K562 (cell line): ENCODE results near the gene ITPK1. TPM values are rescaled to one million over a fixed set of nuclear protein-coding genes. Genes with fewer than 3 reads are reported as not detected.

Source experiments
- ATAC-seq: fragments of 200-7000 bp; cut with Tn5 transposase; 3 replicates; pipeline ENCODE4 v1.9.1; 2020; ENCODE audit warnings: moderate library complexity
- BruUV-seq: library from RNA; stranded (reverse); fragments of 400-500 nt; replicated peaks from 2 replicates; lab custom pipeline; 2021; lab: Mats Ljungman, UMichigan
- CTCF ChIA-PET: fragments of 300-600 bp; formaldehyde crosslinking; extraction: SDS; loops from one replicate; lab custom pipeline; 2021; ENCODE audit warnings: low intra/inter-chr PET ratio; lab: Yijun Ruan, JAX
- POLR2A ChIA-PET: fragments of 300-600, 350-650 bp; sonication (Branson Sonifier 250); formaldehyde crosslinking; extraction: SDS; loops from one replicate; lab custom pipeline; 2021; ENCODE audit warnings: antibody characterized with exemption, inconsistent platforms; lab: Yijun Ruan, JAX
- DNase-seq, 4 experiments: peaks; one replicate each; pipeline versions ENCODE4 v3.0.0 to v3.0.0-alpha.2; 2011 to 2018; ENCODE audit warnings: low spot score in 3 of 4, mixed read lengths in 3 of 4; ENCODE audit errors: extremely low read depth in 1 of 4
- FAIRE-seq: peaks from 2 replicates; lab custom pipeline; 2011; peaks lifted over from hg19 to GRCh38; lab: Jason Lieb, UNC
- H2AFZ ChIP-seq: 2 replicates; pipeline ENCODE4 v1.6.0; 2011; ENCODE audit warnings: low read depth, low read length, control low read depth, inconsistent platforms
- H3K27ac ChIP-seq: fragments of 200-600 bp; 3 replicates; pipeline ENCODE4 v1.8.0; 2011; ENCODE audit warnings: low read depth, mild to moderate bottlenecking, control low read depth, inconsistent platforms, low read length, moderate library complexity, mixed read lengths; ENCODE audit errors: extremely low read depth
- H3K27me3 ChIP-seq, 2 experiments: fragments of 300-600 bp in 1 of 2; 2 replicates in 1 of 2; 3 replicates in 1 of 2; pipeline versions ENCODE4 v1.6.0 to v1.8.0; 2011; ENCODE audit warnings: inconsistent platforms in 2 of 2, low read length in 2 of 2, mild to moderate bottlenecking in 1 of 2, mixed read lengths in 1 of 2, moderate library complexity in 1 of 2; ENCODE audit not compliant: control insufficient read depth in 2 of 2, insufficient read depth in 2 of 2
- H3K36me3 ChIP-seq: fragments of 300-600 bp; 3 replicates; pipeline ENCODE4 v1.8.0; 2011; ENCODE audit warnings: mild to moderate bottlenecking, low read length, inconsistent platforms; ENCODE audit not compliant: control insufficient read depth, insufficient read depth
- H3K4me1 ChIP-seq, 2 experiments: fragments of 200-600 bp in 1 of 2; replicated peaks in 1 of 2; 2 replicates in 1 of 2; 3 replicates in 1 of 2; pipeline versions ENCODE4 v1.5.1 to v1.8.0; 2011; ENCODE audit warnings: inconsistent platforms in 2 of 2, low read length in 2 of 2, mild to moderate bottlenecking in 1 of 2, mixed read lengths in 1 of 2, moderate library complexity in 1 of 2; ENCODE audit not compliant: control insufficient read depth in 2 of 2, insufficient read depth in 2 of 2
- H3K4me2 ChIP-seq: 2 replicates; pipeline ENCODE4 v1.6.1; 2011; ENCODE audit warnings: low read length, control low read depth, inconsistent platforms, mixed read lengths; ENCODE audit not compliant: insufficient read depth
- H3K4me3 ChIP-seq: fragments of 200-600 bp; sonication (generic), shearing (Covaris generic); 2 replicates; pipeline ENCODE4 v1.5.1; 2016; ENCODE audit warnings: control low read depth, inconsistent platforms
- H3K79me2 ChIP-seq: fragments of 200-600 bp; 3 replicates; pipeline ENCODE4 v1.8.0; 2011; ENCODE audit warnings: low read length, inconsistent platforms; ENCODE audit not compliant: control insufficient read depth, insufficient read depth
- H3K9ac ChIP-seq, 2 experiments: 2 replicates each; pipeline versions ENCODE4 v1.6.0 to v1.6.1; 2011; ENCODE audit warnings: low read depth in 2 of 2, low read length in 2 of 2, control low read depth in 1 of 2, inconsistent platforms in 1 of 2, mild to moderate bottlenecking in 1 of 2, mixed read lengths in 1 of 2; ENCODE audit not compliant: insufficient read depth in 1 of 2
- H3K9me1 ChIP-seq: one replicate; pipeline ENCODE4 v1.6.0; 2011; ENCODE audit warnings: inconsistent platforms, mild to moderate bottlenecking, low read length, moderate library complexity; ENCODE audit not compliant: control insufficient read depth, insufficient read depth
- H3K9me3 ChIP-seq: replicated peaks from 2 replicates; pipeline ENCODE4 v1.5.1; 2011; ENCODE audit warnings: low read depth, low read length, inconsistent platforms; ENCODE audit not compliant: control insufficient read depth, insufficient read depth
- H4K20me1 ChIP-seq: replicated peaks from 2 replicates; pipeline ENCODE4 v1.6.1; 2011; ENCODE audit warnings: low read length, inconsistent platforms, mixed read lengths; ENCODE audit not compliant: control insufficient read depth, insufficient read depth
- BCLAF1 ChIP-seq, 2 experiments: fragments of 450-650 bp in 1 of 2; IDR thresholded peaks; 2 replicates each; pipeline ENCODE4 v1.6.1; 2011 to 2017; ENCODE audit warnings: low read depth in 2 of 2, antibody characterized with exemption in 1 of 2, borderline replicate concordance in 1 of 2, low read length in 1 of 2, mild to moderate bottlenecking in 1 of 2, mixed read lengths in 1 of 2; ENCODE audit not compliant: control insufficient read depth in 1 of 2
- CREBBP ChIP-seq: IDR thresholded peaks from one replicate; pipeline ENCODE4 v1.6.1; 2012; ENCODE audit warnings: low read depth, mild to moderate bottlenecking, control low read depth, inconsistent platforms, low read length
- CTCF ChIP-seq, 3 experiments: IDR thresholded peaks in 2 of 3; conservative IDR thresholded peaks in 1 of 3; 2 replicates each; pipeline ENCODE4 v1.5.1; 2011 to 2012; ENCODE audit warnings: low read length in 3 of 3, mild to moderate bottlenecking in 3 of 3, control low read depth in 2 of 3, improper control_type of control experiment in 1 of 3, inconsistent platforms in 1 of 3, low read depth in 1 of 3, mixed read lengths in 1 of 3, moderate library complexity in 1 of 3; ENCODE audit not compliant: insufficient read depth in 2 of 3
- ELF1 ChIP-seq: fragments of 200-800 bp; sonication (Bioruptor generic); IDR thresholded peaks from 2 replicates; pipeline ENCODE4 v1.6.1; 2016; ENCODE audit warnings: missing genetic modification characterization, missing compliant biosample characterization
- EZH2 ChIP-seq: IDR thresholded peaks from 2 replicates; pipeline ENCODE4 v1.6.1; 2012; ENCODE audit warnings: low read depth, mild to moderate bottlenecking, inconsistent platforms, low read length, borderline replicate concordance
- FOXP1 ChIP-seq: sonication (generic); formaldehyde crosslinking; IDR thresholded peaks from 2 replicates; pipeline ENCODE4 v1.8.0; 2022; ENCODE audit warnings: mild to moderate bottlenecking, missing genetic modification reagents
- NELFE ChIP-seq: IDR thresholded peaks from 2 replicates; pipeline ENCODE4 v1.6.1; 2011; ENCODE audit warnings: mild to moderate bottlenecking; ENCODE audit not compliant: insufficient read depth, insufficient read length
- NFE2L1 ChIP-seq: fragments of 450-650 bp; IDR thresholded peaks from 2 replicates; pipeline ENCODE4 v1.6.1; 2016; ENCODE audit warnings: missing genetic modification characterization, low read depth, mild to moderate bottlenecking, missing compliant biosample characterization, moderate library complexity, borderline replicate concordance
- ZBTB49 ChIP-seq: sonication (generic); formaldehyde crosslinking; IDR thresholded peaks from 2 replicates; pipeline ENCODE4 v1.8.0; 2022; ENCODE audit warnings: missing genetic modification reagents, mild to moderate bottlenecking, borderline replicate concordance
- ZKSCAN1 ChIP-seq: fragments of 150-350 bp; IDR thresholded peaks from 2 replicates; pipeline ENCODE4 v1.6.1; 2016; ENCODE audit warnings: low read depth, low read length
- ZNF184 ChIP-seq: sonication (generic); formaldehyde crosslinking; IDR thresholded peaks from 2 replicates; pipeline ENCODE4 v1.5.0; 2020; ENCODE audit warnings: missing genetic modification reagents
- ZNF408 ChIP-seq: fragments of 250-450 bp; sonication (Bioruptor Pico); IDR thresholded peaks from 2 replicates; pipeline ENCODE4 v1.4.0; 2020; ENCODE audit warnings: low read depth, mild to moderate bottlenecking, moderate library complexity
- ZNF436 ChIP-seq: fragments of 250-450, 450-650 bp; sonication (Bioruptor Pico); formaldehyde crosslinking; IDR thresholded peaks from 2 replicates; pipeline ENCODE4 v1.7.0; 2020; ENCODE audit warnings: mild to moderate bottlenecking
- ZNF445 ChIP-seq: fragments of 250-450 bp; sonication (Bioruptor Pico); IDR thresholded peaks from 2 replicates; pipeline ENCODE4 v1.4.0; 2020; ENCODE audit warnings: low read depth, mild to moderate bottlenecking, moderate library complexity
- ZSCAN32 ChIP-seq: fragments of 450-650 bp; formaldehyde crosslinking; IDR thresholded peaks from 2 replicates; pipeline ENCODE4 v1.4.0; 2020; ENCODE audit warnings: mild to moderate bottlenecking, moderate library complexity
- WGBS: fragments of 100-300 bp; shearing (Covaris generic); methylation state at CpG from one replicate; pipeline ENCODE4 v1.1.6; 2016; ENCODE audit warnings: low coverage, mixed read lengths; ENCODE audit not compliant: insufficient coverage; ENCODE audit errors: missing lambda C conversion rate; 5-methylcytosine and 5-hydroxymethylcytosine counted together
- in situ Hi-C: fragments of 300-500 bp; cut with MboI; formaldehyde crosslinking; loops from 4 replicates; pipeline ENCODE4 v1.15.0; 2018; ENCODE audit warnings: inconsistent platforms, mixed read lengths
- intact Hi-C: fragments of 100-400 bp; cut with micrococcal nuclease; formaldehyde crosslinking; loops from 2 replicates; pipeline ENCODE4 v1.14.2; 2022
- polyA plus RNA-seq, 8 experiments: library from polyadenylated mRNA; depleted of rRNA in 4 of 8; stranded (reverse) in 5 of 8; unstranded in 3 of 8; fragments of >200 nt; fragmentation: Nextera tagmentation in 2 of 8; fragmentation: Illumina TruSeq in 1 of 8; extraction: Ambion mirVana in 2 of 8; extraction: Trizol in 1 of 8; gene quantifications; 2 replicates each; pipeline versions ENCODE4 v1.2.1 to v1.2.3, GENCODE V29; 2011 to 2014; ENCODE audit warnings: inconsistent platforms in 1 of 8, missing spikeins in 1 of 8
- total RNA-seq, 7 experiments: library from RNA; depleted of rRNA in 6 of 7; stranded (reverse); fragments of >200 nt in 6 of 7; fragmentation: Illumina TruSeq in 2 of 7; extraction: Trizol in 2 of 7; gene quantifications; 2 replicates each; pipeline versions ENCODE4 v1.2.1 to v1.2.3, GENCODE V29; 2011 to 2021; ENCODE audit warnings: low replicate concordance in 1 of 7

The ITPK1 gene
- total and polyA plus RNA-seq, 9 of the 15 experiments (the other 6 are each of a cell fraction or from before 2014, with no cell fraction given): 1.2 to 39.2 (median 23.0) TPM

GRCh38 chr14:92980866-92981265, 134.9 kb downstream of the ITPK1 start:
- in situ Hi-C loops: no loop called here
- Histone ChIP-seq H3K4me3 (no peak overlapping the region), H3K27me3 (no peaks in the 10 kb centered on the region), H3K4me1 (no peaks in the 10 kb centered on the region), H3K79me2 (no peaks in the 10 kb centered on the region), H3K4me2 (no peak overlapping the region), H3K36me3 (peaks cover 4% of the 10 kb centered on the region; the same call in 1 of the 3 replicates), H4K20me1 (no peaks in the 10 kb centered on the region), H2AFZ (no peak overlapping the region), H3K27ac (no peak overlapping the region), H3K9ac (no peak overlapping the region), H3K9me3 (no peaks in the 10 kb centered on the region), H3K9me1 (no peaks in the 10 kb centered on the region)
- FAIRE-seq: no peak
- ChIA-PET CTCF (no interaction called here), POLR2A (no interaction called here)
- no peak for TF ChIP-seq FOXP1 (CRISPR knock-in tag)
- TF ChIP-seq ZKSCAN1: no peak
- TF ChIP-seq CREBBP: no peak
- TF ChIP-seq NELFE: no peak
- TF ChIP-seq ZNF408 (CRISPR knock-in tag): no peak
- TF ChIP-seq BCLAF1 (IDR thresholded peaks at IDR 0.05; ENCODE audit: borderline replicate concordance in 1 of 2, control insufficient read depth in 1 of 2, low read depth in 2 of 2, low read length in 1 of 2): no peak
- no peak for TF ChIP-seq ZBTB49 (CRISPR knock-in tag)
- no peak for TF ChIP-seq ZNF436 (CRISPR knock-in tag)
- no peak for TF ChIP-seq EZH2
- no peak for TF ChIP-seq NFE2L1 (tag)
- TF ChIP-seq CTCF (IDR thresholded peaks at IDR 0.05 in 2 of 3, conservative IDR thresholded peaks at IDR 0.05 in 1 of 3; ENCODE audit: insufficient read depth in 2 of 3, low read depth in 1 of 3, low read length in 3 of 3): no peak
- TF ChIP-seq ZSCAN32: no peak
- TF ChIP-seq ELF1 (tag): no peak
- no peak for TF ChIP-seq ZNF445 (CRISPR knock-in tag)
- TF ChIP-seq ZNF184: no peak
- WGBS: 71% methylated on average over 2 of the region's 4 CpGs
- intact Hi-C loops: no loop called here
- DNase-seq: no peak
- BruUV-seq: no TSS peak
- no peak for ATAC-seq
